GM18499 (cell line): ENCODE measurements around the gene DTX3L.
"Not testable (repeated sequence)": the region's sequence is repeated elsewhere in the genome, so short reads cannot be mapped to it uniquely, and the experiment has no call there.

Source experiments
- ATAC-seq: cut with Tn5 transposase; IDR thresholded peaks from one replicate; pipeline ENCODE4 v1.9.1; 2021; ENCODE audit warnings: moderate number of reproducible peaks; ENCODE audit not compliant: insufficient read depth, unreplicated experiment

DTX3L gene

GRCh38 chr3:122559906-122560305 is 4.2 kb upstream of the DTX3L start:
- no peak for ATAC-seq

- no peak for ATAC-seq
Measured at GRCh38 chr3:122560680-122561079, 3.5 kb upstream of the DTX3L start.

- no peak for ATAC-seq
Measured at GRCh38 chr3:122562923-122563716, 1.0 kb upstream of the DTX3L start.

- ATAC-seq, result no peak
Measured at GRCh38 chr3:122563717-122564025, 467 bp upstream of the DTX3L start.

GRCh38 chr3:122568131-122568530 is 4.0 kb downstream of the DTX3L start:
- ATAC-seq, result not testable (repeated sequence)

GRCh38 chr3:122568755-122569154 is 4.6 kb downstream of the DTX3L start:
- no peak for ATAC-seq

- no peak for ATAC-seq
Measured at GRCh38 chr3:122572940-122573412, 8.8 kb downstream of the DTX3L start.

GRCh38 chr3:122576174-122576940 is 12.2 kb downstream of the DTX3L start:
- peak; percentile 67 for ATAC-seq

GRCh38 chr3:122577409-122578031 is 13.4 kb downstream of the DTX3L start, which contains the start of gene PARP15:
Gene PARP15 (plus strand): TSS chr3:122577650. CDS start chr3:122577668, 18 bp downstream.
- no peak for ATAC-seq

GRCh38 chr3:122578069-122578740 is 14.1 kb downstream of the DTX3L start:
- ATAC-seq, result no peak

GRCh38 chr3:122580470-122580869 is 16.3 kb downstream of the DTX3L start:
- no peak for ATAC-seq

GRCh38 chr3:122581622-122582021 is 17.5 kb downstream of the DTX3L start:
- ATAC-seq, result no peak

GRCh38 chr3:122582390-122582789 is 18.3 kb downstream of the DTX3L start:
- no peak for ATAC-seq

- ATAC-seq, result no peak
Measured at GRCh38 chr3:122586098-122586497, 22.0 kb downstream of the DTX3L start.

- no peak for ATAC-seq
Measured at GRCh38 chr3:122586773-122587485, 22.8 kb downstream of the DTX3L start.

GRCh38 chr3:122587572-122587971 is 23.4 kb downstream of the DTX3L start:
- no peak for ATAC-seq

GRCh38 chr3:122589297-122589696 is 25.2 kb downstream of the DTX3L start:
- ATAC-seq, result peak; percentile 58

- ATAC-seq, result no peak
Measured at GRCh38 chr3:122590610-122591009, 26.5 kb downstream of the DTX3L start.

GRCh38 chr3:122594025-122594424 is 29.9 kb downstream of the DTX3L start:
- no peak for ATAC-seq

GRCh38 chr3:122598151-122598550 is 34.0 kb downstream of the DTX3L start:
- ATAC-seq, result no peak
